Renal cortical epithelial cell (primary cell): ENCODE measurements around the gene SLC22A23. TPM values are rescaled to one million over a fixed set of nuclear protein-coding genes. Genes with fewer than 3 reads are reported as not detected.
A peak's percentile ranks its signal among the peaks of the same experiment; 100 is the strongest.
"Not testable (repeated sequence)": the region's sequence is repeated elsewhere in the genome, so short reads cannot be mapped to it uniquely, and the experiment has no call there.

Experiments
- DNase-seq: peaks from one replicate; pipeline ENCODE4 v3.0.0-alpha.2; 2011; ENCODE audit warnings: low read depth
- total RNA-seq: library from RNA; depleted of rRNA; stranded (reverse); fragments of >200 nt; gene quantifications from 2 replicates; pipeline ENCODE4 v1.2.3, GENCODE V29; 2014

The SLC22A23 gene
- total RNA-seq, 1 donor from 2014 or later, result 2.4 TPM

GRCh38 chr6:3385181-3385580 lies 71.7 kb downstream of the SLC22A23 start:
- not testable (repeated sequence) for DNase-seq

- no peak for DNase-seq
These were observed 72.4 kb downstream of the SLC22A23 start for GRCh38 chr6:3384241-3385143.

- DNase-seq, result peak; percentile 35
These were observed 73.3 kb downstream of the SLC22A23 start for GRCh38 chr6:3383525-3383924.

- DNase-seq, result peak; percentile 45
These were observed 74.2 kb downstream of the SLC22A23 start for GRCh38 chr6:3382326-3383279.

- DNase-seq, result no peak
These were observed 75.5 kb downstream of the SLC22A23 start for GRCh38 chr6:3381233-3381921.

GRCh38 chr6:3380344-3381232 lies 76.3 kb downstream of the SLC22A23 start:
- DNase-seq, result no peak

GRCh38 chr6:3379482-3380060 lies 77.3 kb downstream of the SLC22A23 start:
- no peak for DNase-seq

GRCh38 chr6:3378808-3379207 lies 78.0 kb downstream of the SLC22A23 start:
- DNase-seq, result not testable (repeated sequence)

- DNase-seq, result not testable (repeated sequence)
These were observed 78.5 kb downstream of the SLC22A23 start for GRCh38 chr6:3378398-3378782.

GRCh38 chr6:3377536-3378397 lies 79.1 kb downstream of the SLC22A23 start:
- peak; percentile 52 for DNase-seq

- DNase-seq, result no peak
These were observed 79.8 kb downstream of the SLC22A23 start for GRCh38 chr6:3376893-3377535.

- no peak for DNase-seq
These were observed 80.8 kb downstream of the SLC22A23 start for GRCh38 chr6:3376064-3376463.

GRCh38 chr6:3373597-3374203 lies 83.2 kb downstream of the SLC22A23 start:
- DNase-seq, result no peak

- no peak for DNase-seq
These were observed 83.8 kb downstream of the SLC22A23 start for GRCh38 chr6:3372912-3373554.

- no peak for DNase-seq
These were observed 84.5 kb downstream of the SLC22A23 start for GRCh38 chr6:3372184-3372846.

- no peak for DNase-seq
These were observed 85.5 kb downstream of the SLC22A23 start for GRCh38 chr6:3371222-3371949.
